Activated CD4-positive, alpha-beta T cell treated with anti-CD3 and anti-CD28 coated beads for 48 hours (primary cell): Measurements from ENCODE around the gene SH3RF3.
A peak's percentile ranks its signal among the peaks of the same experiment; 100 is the strongest.

ENCODE experiments used
- DNase-seq: peaks from one replicate; pipeline ENCODE4 v3.0.0-alpha.2; 2020

Gene SH3RF3

DNA sequence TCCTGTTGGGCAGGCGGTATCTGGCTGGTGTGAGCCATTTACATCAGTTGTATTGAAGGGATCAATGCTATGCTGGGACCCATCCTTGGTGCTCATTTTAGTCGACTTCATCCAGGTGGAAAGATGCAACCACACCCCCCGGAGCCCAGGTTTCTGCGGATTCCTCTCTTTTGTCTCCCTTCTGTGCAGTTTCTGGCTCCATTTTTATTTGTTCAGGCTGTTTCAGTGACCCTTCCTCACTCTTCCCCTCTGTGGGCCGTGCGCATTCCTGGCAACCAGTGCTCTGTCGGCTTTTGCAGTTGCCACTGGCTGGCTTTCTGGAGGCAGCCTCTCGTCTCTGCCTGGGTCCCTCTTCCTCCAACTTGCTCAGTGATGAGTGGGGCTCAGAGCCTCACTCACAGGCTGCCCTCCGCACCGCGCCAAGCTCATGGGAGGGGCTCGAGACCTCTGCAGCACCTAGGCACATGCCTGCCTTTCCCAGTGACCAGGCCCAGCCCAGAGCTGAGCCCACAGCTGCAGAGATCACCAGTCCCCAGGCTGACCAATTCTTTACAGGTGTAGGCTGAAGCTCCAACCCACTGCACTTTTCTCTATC is 12.1 kb downstream of the SH3RF3 start:
- no peak for DNase-seq

DNA sequence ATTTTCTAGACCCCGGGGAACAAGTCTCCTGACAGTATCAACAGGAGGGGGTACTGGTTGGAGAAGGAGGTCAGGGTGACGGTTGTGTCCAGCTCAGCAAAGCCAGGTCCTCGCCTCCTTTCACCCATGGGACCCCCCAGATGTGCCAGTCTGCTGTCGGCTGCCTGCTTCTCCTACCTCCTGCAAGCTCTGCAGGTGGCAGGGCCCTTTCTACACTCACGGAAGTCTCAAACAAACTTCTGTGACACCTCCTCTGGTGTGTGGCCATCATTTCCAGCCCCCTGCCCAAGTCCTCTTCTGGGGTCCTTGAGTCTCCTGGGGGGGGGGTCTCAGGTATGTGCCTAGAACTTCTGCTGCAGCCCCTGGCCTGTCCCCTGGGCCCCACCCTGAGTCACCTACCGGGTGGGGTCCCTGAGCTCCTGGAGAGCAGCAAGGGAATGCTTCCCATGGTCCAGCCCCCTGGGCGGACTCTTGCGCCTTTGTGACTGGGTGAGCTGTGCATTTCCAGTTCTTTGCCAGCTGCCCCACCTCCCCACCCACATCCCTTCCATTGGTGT is 12.8 kb downstream of the SH3RF3 start:
- DNase-seq, result no peak

DNA sequence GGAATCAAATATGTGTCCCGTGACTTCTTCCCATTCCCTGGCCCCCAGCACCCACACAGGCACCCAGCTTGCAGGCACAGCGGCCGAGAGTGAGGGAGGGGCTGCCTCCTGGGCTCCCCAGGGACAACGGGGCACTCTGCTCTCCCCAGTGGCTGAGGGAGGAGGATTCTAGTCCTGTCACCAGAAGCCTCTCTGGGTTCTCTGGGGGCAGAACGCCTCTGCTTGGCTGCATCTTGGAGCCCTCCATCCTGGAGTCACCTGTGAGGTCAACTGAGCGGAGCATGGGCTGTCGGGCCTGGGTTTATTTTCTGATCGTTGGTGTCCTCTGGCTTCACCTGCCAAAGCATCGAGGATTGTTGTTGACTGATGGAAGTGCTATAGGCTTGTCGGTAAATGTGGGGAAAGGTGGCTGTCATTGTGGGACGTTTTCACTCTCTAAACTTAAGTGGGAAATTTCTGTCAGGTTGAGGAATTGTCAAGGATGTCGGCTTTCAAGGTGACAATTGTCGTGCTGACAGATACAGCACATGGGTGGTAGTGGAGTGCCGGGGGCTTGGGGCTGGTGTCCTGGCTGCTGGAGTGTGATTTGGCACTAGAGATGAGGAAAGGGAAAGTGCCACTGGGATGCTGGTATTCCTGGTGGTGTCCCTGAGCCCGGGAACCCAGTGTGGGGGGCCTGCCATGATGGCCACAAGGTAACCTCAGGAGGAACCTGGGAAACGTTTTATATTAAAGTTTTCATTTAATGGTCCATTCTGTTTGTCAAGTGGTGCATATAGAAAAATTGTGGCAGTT is 13.6 kb downstream of the SH3RF3 start:
- DNase-seq, result no peak

DNA sequence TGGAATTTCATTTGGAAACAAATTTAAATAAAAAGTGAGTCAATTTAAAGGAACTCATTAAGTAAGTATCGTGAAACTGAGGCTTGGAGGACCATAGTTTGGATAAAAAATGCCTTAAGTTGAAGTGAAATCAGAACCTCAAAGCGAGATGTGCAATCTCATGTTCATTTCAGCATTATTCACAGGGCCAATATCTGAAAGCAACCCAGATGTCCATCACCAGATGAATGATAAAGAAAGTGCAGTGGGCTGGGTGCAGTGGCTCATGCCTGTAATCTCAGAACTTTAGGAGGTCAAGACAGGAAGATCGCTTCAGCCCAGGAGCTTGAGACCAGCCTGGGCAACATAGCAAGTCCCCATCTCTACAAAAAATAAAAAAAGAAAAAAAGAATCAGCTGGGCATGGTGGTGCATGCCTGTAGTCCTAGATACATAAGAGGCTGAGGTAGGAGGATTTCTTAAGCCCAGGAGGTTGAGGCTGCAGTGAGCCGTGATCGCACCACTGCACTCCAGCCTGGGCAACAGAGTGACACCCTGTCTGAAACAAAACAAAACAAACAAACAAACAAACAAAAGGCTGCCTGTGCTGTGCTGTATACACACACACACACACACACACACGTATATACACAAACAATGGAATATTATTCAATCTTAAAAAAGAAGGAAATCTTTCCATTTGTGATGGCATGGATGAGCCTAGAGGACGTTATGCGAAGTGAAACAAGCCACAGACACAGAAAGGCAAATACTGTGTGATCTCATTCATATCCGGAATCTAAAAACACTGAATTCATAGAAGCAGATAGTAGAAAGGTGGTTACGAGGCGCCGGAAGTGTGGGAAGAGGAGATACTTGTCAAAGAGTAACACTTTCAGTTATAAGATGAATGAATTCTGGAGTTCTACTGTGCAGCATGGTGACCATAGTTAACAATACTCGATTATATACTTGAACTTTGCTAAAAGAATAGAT is 14.5 kb downstream of the SH3RF3 start:
- peak; percentile 83 for DNase-seq

DNA sequence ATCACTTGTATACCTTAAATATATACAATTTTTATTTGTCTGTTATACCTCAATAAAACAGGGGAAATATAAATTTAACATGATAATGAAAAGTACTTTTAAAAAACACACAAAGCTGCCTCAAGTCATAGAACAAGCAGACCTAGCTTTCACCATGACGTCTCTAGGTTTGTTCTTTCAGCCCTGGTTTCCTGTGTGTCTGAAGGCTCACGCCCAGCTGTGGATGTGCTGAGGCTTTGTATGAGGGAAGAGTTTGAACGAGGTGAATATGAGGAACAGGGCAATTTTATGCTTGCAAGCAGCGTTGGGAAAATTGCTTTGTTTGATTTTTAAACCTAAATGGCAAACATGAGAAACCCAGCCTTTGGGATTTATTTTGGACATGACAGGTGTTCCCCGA is 15.3 kb downstream of the SH3RF3 start:
- no peak for DNase-seq

DNA sequence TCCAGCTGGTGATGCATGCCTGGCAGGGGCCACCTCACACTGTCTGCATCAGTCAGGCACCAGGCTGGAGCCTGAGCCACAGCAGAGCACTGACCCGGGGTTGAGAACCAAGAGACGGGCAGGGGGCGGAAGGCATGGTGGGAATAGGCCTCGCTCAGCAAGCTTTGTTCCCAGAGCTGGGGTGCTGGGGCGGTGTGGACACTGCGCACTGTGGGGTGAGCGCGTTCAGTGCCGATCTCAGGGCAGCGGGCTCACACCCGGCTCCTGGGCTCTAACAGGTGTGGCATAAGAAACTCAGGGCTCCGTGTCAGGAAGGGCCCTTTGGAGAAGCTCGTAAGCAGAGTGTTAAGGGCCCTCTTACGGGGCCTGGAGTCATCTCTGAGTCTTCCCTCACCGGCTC is 15.7 kb downstream of the SH3RF3 start:
- no peak for DNase-seq

DNA sequence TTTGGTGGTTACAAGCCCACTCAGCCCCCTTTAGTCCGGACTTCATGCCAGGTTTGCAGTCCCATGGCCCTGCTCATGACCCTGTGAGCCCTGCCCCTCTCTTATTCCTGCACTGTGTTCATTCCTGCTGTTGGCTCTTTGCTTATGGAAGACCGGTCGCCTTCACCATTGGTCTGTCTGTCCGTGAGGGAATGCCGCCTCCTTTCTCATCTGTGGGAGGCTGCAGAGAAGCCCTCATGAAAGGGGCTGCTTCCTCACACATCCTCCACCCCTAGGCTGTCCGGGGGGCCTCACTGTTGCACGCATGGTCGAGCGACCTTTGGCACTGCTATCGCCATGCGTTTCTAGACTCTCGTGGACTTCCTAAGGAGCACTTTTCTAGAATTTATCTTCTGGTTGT is 16.3 kb downstream of the SH3RF3 start:
- no peak for DNase-seq

DNA sequence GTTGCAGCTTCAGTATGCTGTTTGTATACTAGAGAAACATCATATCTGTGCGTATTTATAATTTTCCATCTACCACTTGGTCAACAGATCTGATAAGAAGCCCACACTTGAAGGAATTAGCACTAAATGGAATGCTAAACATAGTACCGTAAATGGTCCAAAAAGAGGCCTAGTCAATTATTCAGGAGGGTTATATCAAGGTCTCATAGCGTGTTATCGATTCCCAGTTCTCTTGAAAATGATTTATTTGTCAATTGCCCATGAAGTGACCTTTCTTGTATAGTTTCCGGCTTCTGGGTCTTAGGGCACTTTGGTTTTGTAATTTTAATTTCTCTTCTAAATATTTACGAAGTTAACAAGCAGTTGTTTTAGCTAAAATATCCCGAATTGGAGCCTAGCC is 18.4 kb downstream of the SH3RF3 start:
- no peak for DNase-seq

DNA sequence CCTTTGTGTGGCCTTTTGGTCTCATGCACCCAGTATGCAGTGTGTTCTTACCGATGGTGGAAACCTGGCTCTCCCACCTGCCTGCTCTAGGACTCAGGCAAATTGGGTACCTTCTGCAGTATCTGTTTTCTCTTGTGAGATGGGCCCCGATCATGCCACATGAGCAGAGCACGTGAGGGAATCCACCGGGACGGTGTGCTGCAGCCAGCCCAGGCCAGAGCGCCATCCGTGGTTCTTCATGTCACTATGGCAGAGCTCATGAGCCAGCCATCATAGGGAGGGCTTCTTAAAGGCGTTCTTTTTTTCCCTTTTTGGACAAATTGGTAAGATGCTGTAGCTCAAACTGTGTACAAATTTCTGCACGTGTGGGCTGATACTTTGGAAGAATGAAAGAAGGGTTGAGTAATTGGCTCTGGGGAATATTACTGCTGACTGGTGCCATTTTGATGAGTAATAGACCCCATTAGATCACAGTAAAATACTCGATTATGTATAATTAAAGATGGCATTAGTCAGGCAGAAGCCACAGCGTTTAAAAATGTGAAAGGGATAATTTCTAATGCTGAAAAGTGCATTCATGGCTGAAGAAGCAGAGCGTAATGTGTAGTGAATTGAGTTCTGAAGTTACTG is 19.2 kb downstream of the SH3RF3 start:
- DNase-seq, result no peak

DNA sequence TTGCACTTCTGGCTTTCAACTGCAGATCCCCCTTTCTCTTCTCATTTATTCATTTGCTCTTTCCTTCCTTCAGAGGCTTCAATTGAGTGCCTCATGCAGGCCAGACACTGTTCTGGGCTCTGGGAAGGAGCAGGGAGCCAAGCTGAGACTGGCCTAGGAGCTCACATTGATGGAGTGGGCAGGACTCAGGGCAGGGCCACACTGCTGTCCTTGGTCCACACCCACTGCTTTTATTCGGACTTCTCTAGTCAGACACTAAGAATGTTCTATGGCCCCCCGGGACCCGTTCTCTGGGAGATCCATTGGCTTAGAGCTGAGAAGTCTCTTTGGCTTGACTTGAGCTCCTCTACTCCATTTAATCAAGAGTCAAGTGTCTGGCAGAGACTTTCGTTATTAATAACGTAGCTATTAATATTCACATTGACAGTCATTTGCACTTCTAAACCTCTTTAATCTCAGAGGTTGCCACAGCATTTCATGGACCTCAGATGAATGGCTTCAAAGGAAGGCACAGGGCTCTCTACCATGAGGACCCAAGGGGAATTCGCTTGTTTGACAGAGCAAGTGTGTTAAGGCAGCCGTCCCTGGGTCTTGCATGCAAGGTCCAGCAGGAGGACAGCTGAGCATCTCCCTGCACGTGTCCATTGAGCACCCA is 20.1 kb downstream of the SH3RF3 start:
- no peak for DNase-seq

DNA sequence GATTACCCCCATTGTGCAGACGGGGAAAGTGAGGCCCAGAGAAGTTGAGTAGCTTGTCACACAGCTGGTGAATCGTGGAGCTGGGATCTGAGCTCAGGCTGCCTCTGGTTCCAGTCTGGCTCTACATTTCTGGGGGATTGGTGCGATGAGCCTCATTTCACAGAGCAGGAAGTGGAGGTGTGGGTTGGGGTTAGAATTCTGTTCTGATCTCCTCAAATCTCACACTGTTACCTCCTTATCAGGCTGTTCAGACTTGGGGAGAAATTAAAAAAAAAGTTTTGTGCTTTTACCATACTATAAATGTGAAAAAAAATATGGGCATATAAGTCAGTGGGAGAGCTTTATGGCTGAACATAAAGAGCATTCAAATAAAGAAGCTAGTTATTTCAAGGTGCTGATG is 21.6 kb downstream of the SH3RF3 start:
- DNase-seq, result no peak

DNA sequence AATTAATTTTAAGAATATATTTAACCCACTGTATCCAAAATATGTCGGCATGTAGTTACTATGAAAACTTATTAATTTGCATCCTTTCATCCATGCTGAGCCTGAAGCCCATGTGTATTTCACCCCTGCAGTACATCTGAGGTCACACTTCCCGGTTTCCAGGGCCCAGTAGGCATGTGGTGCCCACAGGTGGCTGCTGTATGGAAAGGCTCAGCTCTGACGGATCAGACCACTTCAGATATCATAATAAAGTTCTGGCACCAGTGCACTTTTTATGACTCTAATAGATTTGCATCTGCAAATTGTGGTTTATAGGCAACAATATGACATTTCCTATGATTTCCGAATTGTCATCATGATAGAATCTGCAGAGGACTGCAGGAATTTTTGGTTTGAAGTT is 22.5 kb downstream of the SH3RF3 start:
- no peak for DNase-seq

DNA sequence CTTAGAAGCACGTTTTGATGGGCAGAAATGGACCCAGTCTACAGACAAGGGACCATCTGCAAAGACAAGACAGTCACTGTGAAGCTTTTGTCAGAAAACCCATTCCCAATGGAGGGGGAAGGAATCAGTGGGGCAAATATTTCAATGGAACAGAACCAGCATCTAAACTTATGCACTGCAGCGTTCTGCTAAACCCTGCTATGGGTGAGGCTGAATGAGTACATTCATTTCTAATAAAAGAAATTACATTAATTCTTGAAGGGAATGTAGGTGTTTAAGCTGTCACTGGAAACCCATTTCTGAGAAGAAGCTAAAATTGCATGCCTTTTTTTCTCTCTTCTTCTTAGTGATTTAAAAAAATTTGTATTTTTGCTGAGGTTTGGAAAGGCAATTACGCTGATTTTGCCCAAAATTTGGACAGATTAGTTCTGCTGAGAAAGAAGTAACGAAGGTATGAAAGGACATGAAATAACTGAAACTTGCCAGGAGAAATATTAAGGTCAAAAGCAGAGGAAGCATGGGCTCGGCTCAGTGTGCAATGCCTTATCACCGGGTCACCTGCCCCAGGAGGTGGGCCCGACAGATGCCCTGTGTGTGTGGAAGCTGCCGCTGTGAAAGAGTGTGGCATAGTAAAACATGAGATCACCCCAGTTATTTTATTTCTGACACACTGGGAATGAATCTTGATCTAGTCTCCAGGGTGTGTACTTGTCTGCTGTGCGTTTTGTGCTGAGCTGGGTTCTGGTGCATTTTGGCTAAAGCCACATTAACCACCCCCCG is 24.2 kb downstream of the SH3RF3 start:
- DNase-seq, result no peak

DNA sequence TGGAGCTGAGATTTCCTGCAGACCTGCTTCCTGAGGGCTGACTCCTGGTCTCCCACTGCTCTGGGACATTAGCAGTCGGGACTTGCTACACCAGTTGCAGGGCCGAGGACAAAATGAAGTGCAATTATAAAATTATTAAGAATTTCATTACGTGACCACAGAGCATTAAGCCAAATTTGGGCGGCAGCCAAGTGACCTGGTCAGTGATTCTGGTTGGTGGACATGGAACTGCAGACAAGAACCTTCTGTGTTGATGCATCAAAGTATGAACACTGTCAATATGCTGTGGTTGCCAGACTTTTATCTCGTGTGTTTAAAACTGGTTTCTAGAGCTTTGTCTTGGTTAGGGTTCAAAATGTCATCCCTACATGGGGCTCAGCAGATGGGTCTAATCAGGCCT is 24.8 kb downstream of the SH3RF3 start:
- DNase-seq, result no peak

DNA sequence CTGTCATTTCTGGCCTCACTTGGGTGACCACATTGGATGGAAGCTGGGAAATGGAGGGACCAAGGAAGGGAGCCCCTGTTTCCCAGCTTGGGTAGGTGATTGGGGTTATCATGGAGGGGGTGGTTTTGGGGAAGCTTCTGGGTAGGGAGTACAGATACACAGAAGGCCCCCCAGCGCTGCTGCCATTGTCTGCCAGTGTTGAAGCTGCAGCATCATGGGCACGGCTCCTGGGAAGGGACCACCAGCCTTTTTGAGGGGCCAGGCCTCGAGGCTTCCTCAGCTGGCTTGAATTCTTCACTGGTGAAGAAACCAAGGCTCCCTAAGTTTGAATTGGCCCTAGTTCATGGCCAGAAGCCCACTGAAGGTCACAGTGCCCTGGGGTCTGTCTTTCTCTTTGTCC is 25.2 kb downstream of the SH3RF3 start:
- no peak for DNase-seq

DNA sequence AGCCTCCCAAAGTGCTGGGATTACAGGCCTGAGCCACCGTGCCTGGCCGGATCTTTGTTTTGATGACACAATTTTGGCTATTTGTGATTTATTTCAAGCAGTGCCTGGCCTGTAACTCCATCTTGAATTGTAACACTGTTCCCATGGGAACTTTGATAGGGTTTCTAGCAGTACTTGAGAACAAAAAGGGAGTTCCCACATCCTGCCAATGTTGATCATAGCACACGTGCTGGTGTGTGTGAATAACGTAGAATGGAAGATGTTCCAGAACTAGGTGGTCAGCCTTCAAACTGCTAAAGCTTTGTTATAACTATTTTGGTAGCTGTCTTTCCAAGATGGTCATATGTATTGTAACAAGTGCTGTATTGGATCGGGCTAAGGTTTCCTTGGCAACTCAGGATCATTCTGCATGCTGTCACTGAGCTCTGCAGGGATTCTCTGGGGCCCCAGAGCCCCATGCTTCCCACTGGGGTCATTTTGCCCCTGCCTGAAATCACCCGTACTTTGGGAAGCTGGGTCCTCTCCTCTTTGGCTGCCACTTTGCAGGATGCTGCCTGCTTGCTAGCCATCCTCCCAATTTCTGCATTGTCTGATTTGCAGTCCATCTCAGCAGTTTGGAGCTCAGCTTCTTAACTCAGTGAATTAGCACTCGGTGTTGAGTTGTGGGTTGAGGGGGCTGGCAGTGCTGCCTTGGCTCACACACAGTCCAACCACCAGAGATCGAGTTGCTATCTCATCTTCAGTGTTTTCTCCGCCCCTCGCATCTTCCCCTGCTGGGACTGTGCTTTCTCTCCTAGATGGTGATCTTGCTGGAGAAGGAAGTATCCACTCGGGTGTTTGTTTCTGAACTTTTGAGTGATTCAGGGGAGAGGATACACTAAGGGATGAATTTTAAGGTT is 26.8 kb downstream of the SH3RF3 start:
- DNase-seq, result no peak

DNA sequence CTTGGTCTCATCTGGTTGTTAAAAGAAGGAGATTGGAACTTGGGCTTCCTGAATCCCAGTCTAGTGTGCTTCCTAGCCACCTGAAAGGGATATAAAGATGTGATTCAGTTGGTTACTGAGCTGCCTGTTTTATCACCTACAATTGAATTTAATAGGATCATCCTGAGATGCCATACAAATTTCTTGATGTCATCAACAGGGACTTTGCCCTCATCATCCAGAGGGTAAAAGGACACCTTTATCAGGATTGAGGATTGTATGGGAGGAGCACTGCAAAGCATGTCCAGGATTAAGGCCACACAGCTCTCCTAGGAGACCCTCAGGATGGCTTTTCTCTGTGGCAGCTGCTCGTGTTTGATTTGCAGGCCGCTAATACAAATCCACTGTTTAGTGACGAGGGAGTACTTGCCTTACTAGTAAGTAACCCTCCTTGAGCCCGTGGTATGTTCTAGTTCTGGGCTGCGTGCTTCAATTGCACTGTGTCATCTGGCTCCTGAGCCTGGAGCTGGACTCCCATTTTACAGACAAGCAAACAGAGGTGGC is 28.6 kb downstream of the SH3RF3 start:
- DNase-seq, result no peak

DNA sequence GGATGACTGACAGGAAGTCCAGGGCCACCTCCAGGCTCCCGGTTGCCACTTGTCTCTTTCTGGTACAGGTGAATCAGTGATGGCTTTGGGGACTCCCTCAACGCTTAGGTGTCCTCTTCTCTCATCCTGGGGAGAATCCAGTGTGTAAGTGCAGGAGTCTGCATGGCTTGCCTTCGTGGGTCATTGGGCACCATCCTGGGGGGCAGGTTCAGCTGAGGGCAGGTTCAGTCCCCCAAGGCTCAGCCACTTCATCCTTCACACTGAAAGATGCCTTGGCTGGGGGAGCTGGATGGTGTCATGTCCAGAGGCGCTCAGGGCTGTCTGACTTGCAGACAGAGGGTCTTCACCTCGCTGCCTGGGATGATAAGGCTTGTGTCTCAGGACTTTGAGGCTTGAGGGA is 29.2 kb downstream of the SH3RF3 start:
- no peak for DNase-seq

DNA sequence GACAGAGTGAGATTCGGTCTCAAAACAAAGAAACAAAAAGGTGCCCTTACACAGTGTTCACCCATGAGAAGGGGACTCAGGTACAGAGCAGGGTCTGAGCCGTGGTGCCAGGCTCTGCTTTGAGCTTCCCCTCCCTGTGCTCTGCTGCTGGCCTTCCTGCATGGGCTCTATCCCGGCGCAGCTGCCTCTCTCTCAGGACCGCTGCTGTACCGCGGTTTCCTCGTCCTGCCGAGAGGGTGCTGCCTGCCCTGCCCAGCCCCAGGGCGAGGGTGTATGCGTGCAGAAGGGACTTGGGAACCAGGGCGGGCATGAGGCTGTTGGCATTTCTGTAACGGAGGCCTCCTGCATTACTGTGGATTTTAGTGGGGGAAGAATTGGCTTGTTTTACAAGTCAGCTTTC is 30.1 kb downstream of the SH3RF3 start:
- DNase-seq, result no peak
